H1 (cell line): ENCODE results near the gene CFB. TPM values are rescaled to one million over a fixed set of nuclear protein-coding genes. Genes with fewer than 3 reads are reported as not detected.

ENCODE experiments used
- CTCF ChIA-PET: fragments of 300-600 bp; sonication (Branson Sonifier 250); formaldehyde crosslinking; loops from one replicate; lab custom pipeline; 2021; ENCODE audit not compliant: partially characterized antibody; lab: Charles Lee
- POLR2A ChIA-PET: fragments of 300-600 bp; sonication (Branson Sonifier 250); formaldehyde crosslinking; loops from one replicate; lab custom pipeline; 2021; ENCODE audit warnings: inconsistent platforms; ENCODE audit not compliant: partially characterized antibody; lab: Charles Lee
- DNase-seq, 2 experiments: peaks; one replicate each; pipeline versions ENCODE4 v3.0.0 to v3.0.0-alpha.2; 2010 to 2022; ENCODE audit warnings: low spot score in 2 of 2, low read depth in 1 of 2, mixed read lengths in 1 of 2
- FAIRE-seq: peaks from 2 replicates; lab custom pipeline; 2011; peaks lifted over from hg19 to GRCh38; lab: Jason Lieb, UNC
- H2AFZ ChIP-seq: 2 replicates; pipeline ENCODE4 v1.8.1; 2012; ENCODE audit warnings: low read length, inconsistent platforms
- H2AK5ac ChIP-seq: 2 replicates; pipeline ENCODE4 v1.6.1; 2013; ENCODE audit warnings: low read depth, low read length
- H2BK120ac ChIP-seq: replicated peaks from 2 replicates; pipeline ENCODE3; 2013; ENCODE audit warnings: low read depth, low read length, inconsistent platforms
- H2BK12ac ChIP-seq: 2 replicates; pipeline ENCODE4 v1.6.1; 2013; ENCODE audit warnings: low read depth, low read length
- H2BK15ac ChIP-seq: 2 replicates; pipeline ENCODE4 v1.6.1; 2013; ENCODE audit warnings: low read length
- H2BK20ac ChIP-seq: 2 replicates; pipeline ENCODE4 v1.6.1; 2013; ENCODE audit warnings: low read length
- H2BK5ac ChIP-seq: 2 replicates; pipeline ENCODE4 v1.6.1; 2013; ENCODE audit warnings: low read depth, low read length
- H3K14ac ChIP-seq: 2 replicates; pipeline ENCODE4 v1.6.1; 2013; ENCODE audit warnings: inconsistent platforms; ENCODE audit not compliant: insufficient read length
- H3K18ac ChIP-seq: 2 replicates; pipeline ENCODE4 v1.6.1; 2013; ENCODE audit warnings: low read length; ENCODE audit errors: extremely low read depth
- H3K23ac ChIP-seq: 2 replicates; pipeline ENCODE4 v1.6.1; 2013; ENCODE audit warnings: inconsistent platforms; ENCODE audit not compliant: insufficient read length
- H3K23me2 ChIP-seq: 2 replicates; pipeline ENCODE4 v1.6.1; 2013; ENCODE audit warnings: low read depth, low read length
- H3K27ac ChIP-seq: 2 replicates; pipeline ENCODE4 v1.6.1; 2011; ENCODE audit warnings: low read depth, low read length, inconsistent platforms
- H3K27me3 ChIP-seq, 4 experiments: replicated peaks in 1 of 4; 1 replicate in 1 of 4; 2 replicates in 3 of 4; pipeline versions ENCODE4 v1.6.1 to v1.8.1; 2011 to 2013; ENCODE audit warnings: low read length in 3 of 4, mild to moderate bottlenecking in 3 of 4, inconsistent platforms in 2 of 4, mixed read lengths in 2 of 4, moderate library complexity in 1 of 4; ENCODE audit not compliant: control insufficient read depth in 3 of 4, insufficient read depth in 3 of 4; ENCODE audit errors: extremely low read depth in 1 of 4
- H3K36me3 ChIP-seq, 4 experiments: 2 replicates each; pipeline versions ENCODE4 v1.6.1 to v1.8.1; 2011 to 2013; ENCODE audit warnings: mild to moderate bottlenecking in 4 of 4, low read length in 3 of 4, moderate library complexity in 2 of 4, control low read depth in 1 of 4, inconsistent platforms in 1 of 4; ENCODE audit not compliant: insufficient read depth in 4 of 4, control insufficient read depth in 2 of 4
- H3K4ac ChIP-seq: replicated peaks from 2 replicates; pipeline ENCODE3; 2013; ENCODE audit warnings: low read length, low read depth, mixed read lengths, inconsistent platforms; ENCODE audit not compliant: insufficient read length
- H3K4me1 ChIP-seq, 4 experiments: replicated peaks in 1 of 4; 1 replicate in 1 of 4; 2 replicates in 3 of 4; pipeline versions ENCODE4 v1.6.1 to v1.8.1; 2011 to 2013; ENCODE audit warnings: low read length in 3 of 4, inconsistent platforms in 2 of 4, mixed read lengths in 1 of 4; ENCODE audit not compliant: insufficient read depth in 4 of 4, control insufficient read depth in 3 of 4
- H3K4me2 ChIP-seq, 2 experiments: 2 replicates each; pipeline versions ENCODE4 v1.6.1 to v1.8.1; 2011 to 2013; ENCODE audit warnings: low read depth in 2 of 2, low read length in 2 of 2, control low read depth in 1 of 2, inconsistent platforms in 1 of 2, mild to moderate bottlenecking in 1 of 2; ENCODE audit not compliant: insufficient read depth in 1 of 2
- H3K4me3 ChIP-seq, 4 experiments: fragments of 200-600, 300-600 bp in 1 of 4; sonication (generic), shearing (Covaris generic), sonication (Bioruptor Twin) in 1 of 4; 2 replicates each; pipeline versions ENCODE4 v1.5.1 to v1.8.1; 2011 to 2016; ENCODE audit warnings: low read length in 4 of 4, low read depth in 3 of 4, control low read depth in 2 of 4, inconsistent platforms in 2 of 4, mild to moderate bottlenecking in 2 of 4, mixed read lengths in 1 of 4, moderate library complexity in 1 of 4; ENCODE audit not compliant: insufficient read depth in 2 of 4; ENCODE audit errors: extremely low read depth in 1 of 4
- H3K56ac ChIP-seq: replicated peaks from 2 replicates; pipeline ENCODE3; 2013; ENCODE audit warnings: low read depth, mild to moderate bottlenecking, mixed read lengths, low read length, inconsistent platforms; ENCODE audit not compliant: insufficient read length
- H3K79me1 ChIP-seq: 2 replicates; pipeline ENCODE4 v1.6.1; 2013; ENCODE audit warnings: low read depth, low read length, control low read depth
- H3K79me2 ChIP-seq, 2 experiments: 2 replicates each; pipeline versions ENCODE4 v1.6.1 to v1.8.1; 2012 to 2013; ENCODE audit warnings: low read length in 2 of 2, mild to moderate bottlenecking in 2 of 2, inconsistent platforms in 1 of 2; ENCODE audit not compliant: insufficient read depth in 2 of 2, control insufficient read depth in 1 of 2
- H3K9ac ChIP-seq, 4 experiments: replicated peaks in 1 of 4; 1 replicate in 1 of 4; 2 replicates in 3 of 4; pipeline versions ENCODE4 v1.6.1 to v1.8.1; 2011 to 2013; ENCODE audit warnings: low read depth in 3 of 4, low read length in 3 of 4, control low read depth in 2 of 4, mild to moderate bottlenecking in 2 of 4, moderate library complexity in 2 of 4, inconsistent platforms in 1 of 4; ENCODE audit errors: extremely low read depth in 1 of 4
- H3K9me3 ChIP-seq, 2 experiments: 2 replicates each; pipeline versions ENCODE4 v1.6.1 to v1.8.1; 2012 to 2013; ENCODE audit warnings: mild to moderate bottlenecking in 2 of 2, moderate library complexity in 2 of 2, control low read depth in 1 of 2, inconsistent platforms in 1 of 2, low read depth in 1 of 2, low read length in 1 of 2, mixed read lengths in 1 of 2; ENCODE audit not compliant: insufficient read depth in 2 of 2
- H4K20me1 ChIP-seq, 2 experiments: replicated peaks in 1 of 2; 2 replicates each; pipeline versions ENCODE3 to v1.8.1; 2011 to 2013; ENCODE audit warnings: inconsistent platforms in 2 of 2, low read length in 2 of 2, mild to moderate bottlenecking in 1 of 2; ENCODE audit not compliant: insufficient read depth in 2 of 2, control insufficient read depth in 1 of 2
- H4K5ac ChIP-seq: 2 replicates; pipeline ENCODE4 v1.6.1; 2013; ENCODE audit warnings: low read length, low read depth, mixed read lengths, inconsistent platforms; ENCODE audit not compliant: insufficient read length
- H4K8ac ChIP-seq: 2 replicates; pipeline ENCODE4 v1.8.0; 2013; ENCODE audit warnings: mild to moderate bottlenecking, moderate library complexity, low read length, inconsistent platforms; ENCODE audit not compliant: insufficient read depth; ENCODE audit errors: extremely low read depth
- H4K91ac ChIP-seq: replicated peaks from 2 replicates; pipeline ENCODE3; 2013; ENCODE audit warnings: low read length, mixed read lengths, inconsistent platforms; ENCODE audit not compliant: insufficient read length
- CEBPB ChIP-seq: IDR thresholded peaks from 2 replicates; pipeline ENCODE4 v1.6.1; 2012; ENCODE audit warnings: low read depth, low read length
- CTBP2 ChIP-seq: IDR thresholded peaks from 2 replicates; pipeline ENCODE4 v1.7.0; 2011; ENCODE audit warnings: borderline replicate concordance, mild to moderate bottlenecking, moderate library complexity, mixed read lengths, low read length; ENCODE audit not compliant: insufficient read depth, insufficient read length
- EP300 ChIP-seq, 2 experiments: IDR thresholded peaks; 1 replicate in 1 of 2; 2 replicates in 1 of 2; pipeline ENCODE4 v1.6.1; 2011 to 2012; ENCODE audit warnings: low read depth in 2 of 2, low read length in 2 of 2, mild to moderate bottlenecking in 2 of 2, borderline replicate concordance in 1 of 2, inconsistent platforms in 1 of 2, moderate library complexity in 1 of 2
- FOSL1 ChIP-seq: IDR thresholded peaks from 2 replicates; pipeline ENCODE4 v1.6.1; 2011; ENCODE audit warnings: mild to moderate bottlenecking, low read depth, low read length, moderate library complexity; ENCODE audit not compliant: insufficient read depth
- HDAC6 ChIP-seq: IDR thresholded peaks from one replicate; pipeline ENCODE4 v1.7.1; 2012; ENCODE audit warnings: low read depth, mild to moderate bottlenecking, inconsistent platforms, low read length, moderate library complexity
- PHF8 ChIP-seq: fragments of 200-600 bp; sonication (generic); conservative IDR thresholded peaks from 2 replicates; pipeline ENCODE4 v1.7.1; 2012; ENCODE audit warnings: low read depth, mild to moderate bottlenecking, inconsistent platforms, low read length, moderate library complexity
- POLR2AphosphoS5 ChIP-seq: IDR thresholded peaks from 2 replicates; pipeline ENCODE4 v1.6.1; 2011; ENCODE audit warnings: low read depth, low read length
- RAD21 ChIP-seq, 2 experiments: IDR thresholded peaks in 1 of 2; conservative IDR thresholded peaks in 1 of 2; 2 replicates each; pipeline ENCODE4 v1.6.1; 2011; ENCODE audit warnings: low read depth in 2 of 2, low read length in 2 of 2, improper control_type of control experiment in 1 of 2, inconsistent platforms in 1 of 2, mild to moderate bottlenecking in 1 of 2, moderate library complexity in 1 of 2
- RFX5 ChIP-seq: IDR thresholded peaks from 2 replicates; pipeline ENCODE4 v1.6.1; 2011; ENCODE audit warnings: low read depth, low read length, improper control_type of control experiment, borderline replicate concordance
- SIRT6 ChIP-seq: IDR thresholded peaks from one replicate; pipeline ENCODE4 v1.7.1; 2012; ENCODE audit warnings: low read length, inconsistent platforms
- SP1 ChIP-seq: IDR thresholded peaks from 2 replicates; pipeline ENCODE4 v1.6.1; 2011; ENCODE audit warnings: low read depth, low read length
- SP4 ChIP-seq: IDR thresholded peaks from 2 replicates; pipeline ENCODE4 v1.6.1; 2012; ENCODE audit warnings: low read length, inconsistent platforms
- WGBS, 2 experiments: shearing (Covaris generic) in 1 of 2; methylation state at CpG; one replicate each; pipeline versions ENCODE4 v1.1.6 to v1.1.7; 2013 to 2015; ENCODE audit warnings: low lambda C conversion rate in 2 of 2, mixed read lengths in 2 of 2, inconsistent platforms in 1 of 2, low coverage in 1 of 2, missing lambda C conversion rate in 1 of 2; ENCODE audit not compliant: insufficient replicate concordance in 2 of 2, insufficient coverage in 1 of 2, insufficient read length in 1 of 2; ENCODE audit errors: extremely low coverage in 1 of 2, missing lambda C conversion rate in 1 of 2; 5-methylcytosine and 5-hydroxymethylcytosine counted together
- polyA plus RNA-seq, 7 experiments: library from polyadenylated mRNA; depleted of rRNA in 3 of 7; stranded (reverse) in 5 of 7; unstranded in 2 of 7; fragments of >200 nt in 5 of 7; fragments of 200-250 nt in 2 of 7; gene quantifications; 1 replicate in 5 of 7; 2 replicates in 1 of 7; 4 replicates in 1 of 7; pipeline versions ENCODE4 v1.2.1 to v1.2.3, GENCODE V29; 2011 to 2013; ENCODE audit warnings: missing spikeins in 2 of 7, mixed read lengths in 2 of 7
- total RNA-seq: library from RNA; stranded (reverse); fragmentation: NEBNext Ultra II Directional; extraction: Animal tissue kit (Norgen Biotek cat#: 25700); gene quantifications from 2 replicates; pipeline ENCODE4 v1.2.1, GENCODE V29; 2021

The CFB gene
- total and polyA plus RNA-seq, 2 of the 8 experiments (the other 6 are each of a cell fraction or from before 2014, with no cell fraction given): 0.09 TPM; not detected in 1

GRCh38 chr6:31905041-31905440, 40.9 kb upstream of the CFB start:
- no peak for FAIRE-seq
- POLR2A ChIA-PET: interaction anchor here (0.9 to 2.8 kb wide), 6 partner anchors 9 to 79 kb away, joined by 3 to 10 read pairs (median 4); partner anchors contain the start of gene DXO
- WGBS, 2 experiments: 77% methylated on average over 1 of the region's 1 CpG; no CpG with 5 or more reads in 1 of the 2 experiments

More at GRCh38 chr6:31905041-31905440, 40.9 kb upstream of the CFB start:
- H3K14ac ChIP-seq: no peak overlapping the region
- no peak overlapping the region for H4K91ac ChIP-seq
- no peak overlapping the region for H2BK5ac ChIP-seq
- H3K23me2 ChIP-seq: peaks cover 4% of the 10 kb centered on the region; the same call in 1 of the 2 replicates
- CTCF ChIA-PET: interaction anchor here (0.5 to 1.9 kb wide), 7 partner anchors 10 to 215 kb away, joined by 3 to 10 read pairs (median 4); no protein-coding TSS in a partner anchor
- H2BK20ac ChIP-seq: no peak overlapping the region
- no peak overlapping the region for H4K8ac ChIP-seq
- no peak overlapping the region for H3K4me2 ChIP-seq
- H3K56ac ChIP-seq: no peak overlapping the region
- H3K9ac ChIP-seq: no peak overlapping the region
- H4K20me1 ChIP-seq: no peaks in the 10 kb centered on the region
- no peak overlapping the region for H2BK12ac ChIP-seq
- H3K36me3 ChIP-seq: peaks cover 0 to under 1% (median under 1%) of the 10 kb centered on the region in 4 experiments; a peak in 1 of 8 replicates
- no peak overlapping the region for H2AFZ ChIP-seq
- no peak overlapping the region for H3K4ac ChIP-seq
- no peak overlapping the region for H3K23ac ChIP-seq
- TF ChIP-seq RFX5: no peak
- TF ChIP-seq RAD21 (IDR thresholded peaks at IDR 0.05 in 1 of 2, conservative IDR thresholded peaks at IDR 0.05 in 1 of 2; ENCODE audit: low read depth in 2 of 2, low read length in 2 of 2): no peak
- TF ChIP-seq SP1: no peak
- no peak for TF ChIP-seq SP4
- TF ChIP-seq SIRT6: no peak
- no peak for TF ChIP-seq POLR2AphosphoS5
- no peak for TF ChIP-seq EP300 (IDR thresholded peaks at IDR 0.05; ENCODE audit: borderline replicate concordance in 1 of 2, low read depth in 2 of 2, low read length in 2 of 2)
- no peak for TF ChIP-seq PHF8
- TF ChIP-seq HDAC6: no peak
- TF ChIP-seq FOSL1: no peak
- TF ChIP-seq CEBPB: no peak
- no peak for TF ChIP-seq CTBP2
- no peak overlapping the region for H2BK120ac ChIP-seq
- DNase-seq: no peak
- H3K27me3 ChIP-seq: no peaks in the 10 kb centered on the region
- no peak overlapping the region for H3K27ac ChIP-seq
- no peaks in the 10 kb centered on the region for H3K9me3 ChIP-seq
- no peak overlapping the region for H3K18ac ChIP-seq
- peaks cover 0 to 18% (median 11%) of the 10 kb centered on the region in 4 experiments; a peak in 6 of 7 replicates for H3K4me1 ChIP-seq
- H3K4me3 ChIP-seq: no peak overlapping the region
- 0 out of 2 replicates have a peak overlapping the region, but pooled peaks have one; percentile 46 for H2BK15ac ChIP-seq
- H4K5ac ChIP-seq: no peak overlapping the region
- H3K79me1 ChIP-seq: no peaks in the 10 kb centered on the region; the same call in 1 of the 2 replicates
- no peak overlapping the region for H2AK5ac ChIP-seq
- H3K79me2 ChIP-seq: peaks cover 0 to 2% of the 10 kb centered on the region in 2 experiments; a peak in 1 of 4 replicates
